Esophagus muscularis mucosa (tissue), 4 donors: ENCODE results near the gene MRPS27. TPM values are rescaled to one million over a fixed set of nuclear protein-coding genes. Genes with fewer than 3 reads are reported as not detected.

Source experiments
- DNase-seq: peaks from one replicate; pipeline ENCODE4 v3.0.0-alpha.2; 2017; ENCODE audit errors: extremely low spot score
- H3K27ac ChIP-seq, 4 donors: fragments of 200-600 bp; sonication (generic); replicated peaks in 1 of 4; 1 replicate in 3 of 4; 2 replicates in 1 of 4; pipeline ENCODE4 v1.5.1; 2016 to 2019; ENCODE audit warnings: mild to moderate bottlenecking in 1 of 4
- H3K27me3 ChIP-seq, 4 donors: fragments of 200-600 bp; sonication (generic); one replicate each; pipeline versions ENCODE4 v1.5.1 to v1.6.0; 2016 to 2019
- H3K36me3 ChIP-seq, 4 donors: fragments of 200-600 bp; sonication (generic); one replicate each; pipeline ENCODE4 v1.5.1; 2016 to 2019
- H3K4me1 ChIP-seq, 4 donors: fragments of 200-600 bp; sonication (generic); one replicate each; pipeline ENCODE4 v1.5.1; 2016 to 2019
- H3K4me3 ChIP-seq, 4 donors: fragments of 200-600 bp; sonication (generic); 1 replicate in 2 of 4; 2 replicates in 2 of 4; pipeline ENCODE4 v1.5.1; 2016 to 2019; ENCODE audit warnings: mild to moderate bottlenecking in 4 of 4, moderate library complexity in 1 of 4
- H3K9me3 ChIP-seq, 4 donors: fragments of 200-600 bp; sonication (generic); 1 replicate in 3 of 4; 2 replicates in 1 of 4; pipeline ENCODE4 v1.5.1; 2016 to 2019
- CTCF ChIP-seq, 3 experiments: fragments of 200-600 bp in 2 of 3; fragments of 450-650 bp in 1 of 3; sonication (generic) in 2 of 3; IDR thresholded peaks; one replicate each; pipeline ENCODE4 v1.5.1; 2017 to 2019; ENCODE audit warnings: antibody characterized with exemption in 3 of 3, mild to moderate bottlenecking in 2 of 3, moderate library complexity in 1 of 3
- EP300 ChIP-seq: sonication (generic); formaldehyde crosslinking; IDR thresholded peaks from one replicate; pipeline ENCODE4 v1.6.1; 2017; ENCODE audit warnings: antibody characterized with exemption
- POLR2A ChIP-seq: fragments of 450-650 bp; IDR thresholded peaks from one replicate; pipeline ENCODE4 v1.6.1; 2017; ENCODE audit warnings: antibody characterized with exemption, moderate library complexity, mild to moderate bottlenecking, low read depth
- POLR2AphosphoS5 ChIP-seq, 2 donors: sonication (generic); formaldehyde crosslinking; IDR thresholded peaks; one replicate each; pipeline ENCODE4 v1.6.1; 2017; ENCODE audit warnings: antibody characterized with exemption in 2 of 2
- WGBS: methylation state at CpG from one replicate; pipeline ENCODE4 v1.1.5; 2018; 5-methylcytosine and 5-hydroxymethylcytosine counted together
- intact Hi-C: fragments of 100-400 bp; cut with DNase I; formaldehyde crosslinking; loops from one replicate; pipeline ENCODE4 v1.15.1; 2023
- total RNA-seq, 4 donors: library from RNA; depleted of rRNA; stranded (reverse); fragments of >200 nt; gene quantifications; one replicate each; pipeline versions ENCODE4 v1.1.0 to v1.2.1, GENCODE V29; 2016

Gene MRPS27
- total RNA-seq, 4 donors from 2014 or later = 38.6 to 53.5 (median 45.7) TPM

- Histone ChIP-seq H3K4me1 (peaks cover 8 to 30% (median 22%) of the 10 kb centered on the region in 4 donors), H3K27me3 (no peaks in the 10 kb centered on the region), H3K9me3 (no peaks in the 10 kb centered on the region), H3K27ac (no peak overlapping the region), H3K36me3 (peaks cover 0 to 39% (median 13%) of the 10 kb centered on the region in 4 donors), H3K4me3 (no peak overlapping the region)
- 50% methylated on average over 1 of the region's 1 CpG for WGBS
- intact Hi-C loops = no loop called here
- DNase-seq = no peak
- TF ChIP-seq POLR2AphosphoS5 (IDR thresholded peaks at IDR 0.05) (no peak), EP300 (no peak), CTCF (IDR thresholded peaks at IDR 0.05) (no peak), POLR2A (no peak)
These were observed 86.2 kb downstream of the MRPS27 start for GRCh38 chr5:72233835-72234234.

- DNase-seq = no peak
- Histone ChIP-seq H3K36me3 (peaks cover 0 to 41% (median 13%) of the 10 kb centered on the region in 4 donors), H3K9me3 (no peaks in the 10 kb centered on the region), H3K27me3 (no peaks in the 10 kb centered on the region), H3K4me1 (peaks cover 11 to 30% (median 22%) of the 10 kb centered on the region in 4 donors), H3K4me3 (no peak overlapping the region), H3K27ac (no peak overlapping the region)
- no peak for TF ChIP-seq POLR2A
- no peak for TF ChIP-seq CTCF (IDR thresholded peaks at IDR 0.05)
- TF ChIP-seq POLR2AphosphoS5 (IDR thresholded peaks at IDR 0.05) = no peak
- TF ChIP-seq EP300 = no peak
- 78% methylated on average over 2 of the region's 2 CpGs for WGBS
- intact Hi-C loops = no loop called here
These were observed 87.2 kb downstream of the MRPS27 start for GRCh38 chr5:72232838-72233237.

GRCh38 chr5:72231991-72232703, 87.9 kb downstream of the MRPS27 start:
- no peak for DNase-seq
- Histone ChIP-seq H3K9me3 (no peaks in the 10 kb centered on the region), H3K27me3 (no peaks in the 10 kb centered on the region), H3K27ac (no peak overlapping the region), H3K36me3 (peaks cover 0 to 39% (median 13%) of the 10 kb centered on the region in 4 donors), H3K4me1 (peaks cover 11 to 30% (median 22%) of the 10 kb centered on the region in 4 donors), H3K4me3 (no peak overlapping the region)
- WGBS = 83% methylated on average over 6 of the region's 6 CpGs
- no peak for TF ChIP-seq CTCF (IDR thresholded peaks at IDR 0.05)
- no peak for TF ChIP-seq POLR2A
- TF ChIP-seq POLR2AphosphoS5 (IDR thresholded peaks at IDR 0.05) = no peak
- TF ChIP-seq EP300 = no peak
- intact Hi-C loops = no loop called here

GRCh38 chr5:72228960-72229359, 91.1 kb downstream of the MRPS27 start:
- no peak for DNase-seq
- 65% methylated on average over 3 of the region's 3 CpGs for WGBS
- no peaks in the 10 kb centered on the region for H3K27me3 ChIP-seq
- H3K4me1 ChIP-seq = peaks cover 11 to 35% (median 28%) of the 10 kb centered on the region in 4 donors
- TF ChIP-seq POLR2AphosphoS5 (IDR thresholded peaks at IDR 0.05) (no peak), POLR2A (no peak)
- intact Hi-C loops = no loop called here
- no peak overlapping the region for H3K4me3 ChIP-seq
- H3K9me3 ChIP-seq = no peaks in the 10 kb centered on the region
- H3K36me3 ChIP-seq = peaks cover 0 to 58% (median 27%) of the 10 kb centered on the region in 4 donors
- no peak overlapping the region for H3K27ac ChIP-seq

GRCh38 chr5:72226950-72227349, 93.1 kb downstream of the MRPS27 start:
- Histone ChIP-seq H3K27ac (no peak overlapping the region), H3K9me3 (no peaks in the 10 kb centered on the region), H3K4me1 (peaks cover 11 to 15% (median 13%) of the 10 kb centered on the region in 4 donors), H3K36me3 (peaks cover 13 to 74% (median 36%) of the 10 kb centered on the region in 4 donors), H3K27me3 (no peaks in the 10 kb centered on the region), H3K4me3 (no peak overlapping the region)
- TF ChIP-seq POLR2A = no peak
- TF ChIP-seq POLR2AphosphoS5 (IDR thresholded peaks at IDR 0.05) = no peak
- TF ChIP-seq EP300 = no peak
- TF ChIP-seq CTCF (IDR thresholded peaks at IDR 0.05) = no peak
- no peak for DNase-seq
- intact Hi-C loops = no loop called here
- 53% methylated on average over 2 of the region's 2 CpGs for WGBS
